CD4-positive, alpha-beta T cell treated with Interleukin-4 for 4 hours (primary cell): ENCODE results near the gene CAMKV.
A peak's percentile ranks its signal among the peaks of the same experiment; 100 is the strongest.
"Not testable (repeated sequence)": the region's sequence is repeated elsewhere in the genome, so short reads cannot be mapped to it uniquely, and the experiment has no call there.

ENCODE experiments used
- DNase-seq: peaks from one replicate; pipeline ENCODE4 v3.0.0-alpha.2; 2020

Gene CAMKV

DNA sequence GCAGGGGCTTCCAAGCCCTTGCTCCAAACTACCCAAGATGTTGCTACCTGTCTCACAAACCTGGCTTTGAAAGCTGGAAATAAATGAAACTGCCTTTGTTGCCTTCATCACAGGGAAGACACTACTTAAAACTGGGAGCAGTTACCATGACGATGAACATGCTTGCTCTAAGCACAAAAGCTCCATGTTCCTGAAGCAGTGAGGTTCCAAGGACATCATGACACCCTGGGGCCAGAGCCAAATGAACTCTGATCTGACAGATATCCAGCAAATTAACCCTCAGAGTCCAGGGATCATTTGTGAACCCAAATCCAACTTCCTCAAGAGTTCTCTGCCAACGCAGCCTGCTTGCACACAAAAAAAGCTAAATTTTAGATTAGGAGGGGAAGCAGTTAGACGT is 24.0 kb downstream of the CAMKV start:
- DNase-seq = no peak

DNA sequence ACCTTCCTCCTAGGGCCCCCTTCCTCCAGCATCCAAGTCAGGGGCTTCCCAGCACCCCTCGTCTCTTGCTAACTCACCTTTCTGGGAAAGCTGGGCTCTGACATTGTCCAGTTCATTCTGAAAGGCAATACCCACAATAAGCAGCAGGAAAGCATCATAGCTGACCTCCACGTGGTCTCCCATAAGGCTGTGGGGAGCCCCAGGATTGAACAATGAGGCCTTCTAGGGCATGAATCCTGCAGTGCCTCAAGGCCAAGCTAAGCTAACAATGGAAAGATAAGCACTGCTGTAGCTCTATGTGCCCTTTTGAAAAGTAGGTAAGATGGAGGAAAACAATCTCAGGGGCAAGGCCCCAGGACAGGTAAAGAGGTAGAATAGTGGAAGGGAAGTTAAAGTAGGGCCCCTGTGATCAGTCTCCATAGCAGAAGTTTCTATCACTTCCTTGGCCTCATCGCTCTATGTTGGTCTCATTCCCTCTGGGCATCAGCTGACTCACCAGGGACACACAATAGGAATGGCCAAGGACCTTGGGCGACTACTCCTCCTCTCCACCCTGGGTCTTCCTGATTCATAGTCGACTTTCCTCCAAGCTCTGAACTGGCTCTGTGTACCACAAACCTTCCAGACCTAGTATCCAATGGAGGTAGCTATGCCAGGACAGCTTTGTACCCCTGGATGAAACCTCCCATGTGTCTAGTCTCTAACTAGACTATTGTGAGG is 25.1 kb downstream of the CAMKV start:
- no peak for DNase-seq

DNA sequence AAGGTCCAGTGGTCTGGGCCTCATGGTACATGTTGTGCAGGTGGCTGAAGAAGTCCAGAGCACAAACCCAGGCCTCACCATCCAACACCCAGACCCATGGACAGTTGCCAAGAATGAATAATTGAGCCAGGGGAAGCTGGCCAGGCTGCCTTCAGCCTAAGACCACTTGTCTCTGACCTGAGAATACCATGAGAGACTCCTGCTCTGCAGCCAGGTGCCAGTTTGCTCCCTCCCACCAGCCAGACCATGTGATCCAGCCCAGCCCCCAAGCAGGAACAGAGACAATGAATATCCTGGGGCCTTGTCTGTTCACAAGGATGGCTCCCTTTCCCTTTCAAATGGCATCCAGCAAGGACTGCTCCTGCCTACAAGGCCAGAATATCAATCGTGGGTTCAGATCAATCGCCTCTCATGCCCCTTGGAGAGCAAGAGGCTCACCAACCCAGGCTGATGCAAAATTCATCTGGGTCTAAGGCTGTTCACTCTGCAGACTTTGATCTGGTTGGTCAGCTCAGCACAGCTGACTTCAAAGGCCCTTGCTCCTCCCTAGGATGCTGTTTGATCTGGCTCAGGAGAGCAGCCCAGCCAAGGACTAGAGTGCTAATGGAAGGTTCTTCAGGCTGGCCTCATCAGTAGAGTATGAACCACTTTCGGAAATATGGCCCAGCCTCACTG is 26.7 kb downstream of the CAMKV start:
- no peak for DNase-seq

DNA sequence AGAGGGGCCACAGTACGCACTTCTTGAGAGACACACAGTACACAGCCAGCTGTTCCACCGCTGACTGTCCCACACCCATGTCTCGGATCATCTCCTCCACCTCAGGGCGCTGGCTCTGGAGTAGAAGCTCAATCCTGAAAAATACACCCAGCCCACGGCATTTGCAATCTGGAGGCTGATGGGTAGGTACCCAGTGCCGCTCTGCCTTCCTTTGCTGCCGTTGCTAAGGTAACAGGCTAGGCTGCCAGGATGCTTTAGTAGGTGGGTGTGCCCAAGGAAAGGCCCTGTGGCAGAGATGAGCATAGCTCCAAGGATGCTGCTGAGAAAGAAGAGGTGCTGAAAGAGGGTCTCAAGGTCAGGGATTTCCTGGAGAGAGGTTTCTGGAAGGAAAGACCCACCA is 27.9 kb downstream of the CAMKV start:
- no peak for DNase-seq

DNA sequence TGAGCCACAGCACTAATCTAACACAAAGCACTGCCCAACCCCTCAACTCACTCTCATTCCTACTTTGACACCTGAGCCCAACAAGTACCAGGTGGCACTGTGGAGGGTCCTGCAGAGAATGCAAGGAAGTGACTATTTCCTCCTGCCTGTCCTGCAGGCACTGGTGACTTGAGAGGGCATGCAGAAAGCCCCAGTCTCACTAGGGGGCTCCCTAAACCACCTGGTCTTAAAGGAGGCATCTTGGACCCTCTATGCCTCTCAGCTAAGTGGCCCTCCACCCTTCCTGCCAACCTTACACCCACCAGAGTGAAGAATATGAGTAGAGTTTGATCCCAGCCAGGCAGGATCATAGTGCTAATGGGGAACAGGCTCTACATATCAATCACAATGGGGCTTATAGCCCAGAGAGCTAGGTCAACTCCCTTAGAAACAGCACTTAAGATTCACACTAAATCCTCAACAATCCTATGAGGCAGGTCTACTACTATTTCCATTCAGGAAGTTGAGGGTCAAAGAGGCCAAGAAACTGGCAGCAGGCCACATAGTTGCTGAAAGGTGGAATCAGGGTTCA is 28.5 kb downstream of the CAMKV start:
- DNase-seq = no peak

DNA sequence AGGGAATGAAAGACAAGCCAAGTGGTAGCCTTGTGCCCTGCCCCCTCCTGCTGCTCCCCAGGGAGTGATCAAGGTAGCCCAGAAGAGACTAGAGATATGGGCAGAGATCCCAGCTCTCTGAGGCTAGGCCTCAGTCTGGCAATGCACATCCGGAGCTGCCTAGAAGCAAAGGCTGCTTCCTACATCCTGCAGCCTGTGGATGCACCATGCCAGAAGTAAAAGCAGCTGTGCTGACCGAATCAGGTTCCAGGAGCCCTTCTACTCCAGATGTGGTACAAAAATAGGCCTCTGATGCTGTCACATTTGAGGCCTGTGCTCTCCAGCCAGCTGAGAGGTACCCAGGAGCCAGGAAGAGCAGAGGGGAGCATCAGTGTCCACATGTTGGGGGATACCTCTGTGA is 29.3 kb downstream of the CAMKV start:
- no peak for DNase-seq

DNA sequence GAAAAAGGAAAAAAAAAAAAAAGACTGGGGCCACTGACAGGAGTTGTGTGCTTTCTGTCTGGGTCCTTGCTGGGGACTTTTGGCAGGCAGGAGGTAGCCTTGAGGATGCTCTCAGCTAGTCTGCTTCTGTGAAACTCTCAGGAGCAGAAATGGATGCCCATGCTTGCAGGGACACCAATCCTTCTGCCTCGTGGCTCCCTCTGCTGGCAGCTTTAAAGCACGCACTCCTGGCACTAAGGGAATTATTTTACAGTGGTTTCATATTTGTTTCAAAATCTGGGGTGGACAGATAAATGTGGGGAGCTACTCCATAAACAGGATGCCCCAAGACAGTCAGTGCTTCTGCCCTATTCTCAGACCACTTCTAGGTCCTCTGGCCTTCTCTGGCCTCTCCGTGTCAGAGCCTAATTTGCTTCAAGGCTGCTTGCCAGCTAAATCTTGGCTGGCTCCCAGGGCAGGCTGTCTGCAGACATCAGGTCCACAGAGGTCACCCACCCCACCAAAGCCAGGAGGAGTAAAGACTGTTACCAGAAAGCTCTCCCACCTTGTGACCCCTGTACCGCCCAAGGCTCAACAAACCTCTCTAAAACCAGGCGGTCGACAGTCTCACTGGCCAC is 30.4 kb downstream of the CAMKV start:
- peak; percentile 83 for DNase-seq

DNA sequence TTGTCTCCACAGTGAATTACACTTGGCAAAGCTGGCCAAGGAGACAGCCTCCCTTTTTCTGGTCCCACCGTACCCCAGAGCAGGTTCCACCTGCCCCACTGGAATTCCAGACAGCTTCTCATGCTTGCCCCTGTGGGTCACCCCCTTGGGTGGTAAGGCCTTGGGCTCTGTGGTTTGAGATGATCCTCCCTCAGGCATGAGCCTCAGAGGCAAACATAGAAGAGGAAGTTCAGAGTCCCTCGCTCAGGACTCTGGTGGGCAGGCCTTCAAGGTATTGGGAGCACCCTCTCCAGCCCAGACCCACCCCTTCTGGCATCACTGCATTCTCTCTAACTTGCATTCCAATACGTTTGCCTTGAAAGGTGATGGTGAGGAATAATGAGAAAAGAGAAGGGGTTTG is 38.4 kb downstream of the CAMKV start:
- DNase-seq = no peak

DNA sequence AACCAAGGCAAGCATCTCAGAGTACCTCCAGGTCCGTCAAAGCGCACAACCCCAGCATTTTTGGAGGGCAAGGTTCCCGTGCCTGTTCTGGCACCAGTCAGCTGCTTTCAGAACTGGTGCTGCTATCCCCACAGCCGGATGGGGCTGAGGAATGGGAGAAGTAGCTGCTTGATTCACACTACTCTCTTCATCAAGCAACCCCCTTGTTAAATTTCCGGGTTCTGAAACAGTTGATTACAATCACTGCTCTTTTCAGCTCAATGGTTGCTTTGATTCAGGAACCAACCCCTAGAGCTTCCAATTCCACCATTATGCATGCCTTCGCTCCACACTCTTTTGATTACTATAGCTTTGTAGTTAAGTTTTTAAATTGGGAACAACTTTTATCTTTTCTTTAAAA is 43.7 kb downstream of the CAMKV start:
- DNase-seq = no peak

DNA sequence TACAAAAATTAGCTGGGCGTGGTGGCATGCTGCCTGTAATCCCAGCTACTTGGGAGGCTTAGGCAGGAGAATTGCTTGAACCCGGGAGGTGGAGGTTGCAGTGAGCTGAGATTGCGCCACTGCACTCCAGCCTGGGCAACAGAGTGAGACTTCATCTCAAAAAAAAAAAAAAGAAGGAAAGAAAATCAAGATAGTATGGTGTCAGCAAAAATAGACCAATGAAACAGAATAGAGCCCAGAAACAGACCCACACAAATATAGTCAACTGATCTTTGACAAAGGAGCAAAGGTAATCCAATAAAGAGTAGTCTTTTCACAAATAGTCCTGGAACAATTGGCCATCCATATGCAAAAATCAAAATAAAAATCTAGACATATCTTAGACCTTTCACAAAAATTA is 46.6 kb downstream of the CAMKV start:
- DNase-seq = not testable (repeated sequence)

DNA sequence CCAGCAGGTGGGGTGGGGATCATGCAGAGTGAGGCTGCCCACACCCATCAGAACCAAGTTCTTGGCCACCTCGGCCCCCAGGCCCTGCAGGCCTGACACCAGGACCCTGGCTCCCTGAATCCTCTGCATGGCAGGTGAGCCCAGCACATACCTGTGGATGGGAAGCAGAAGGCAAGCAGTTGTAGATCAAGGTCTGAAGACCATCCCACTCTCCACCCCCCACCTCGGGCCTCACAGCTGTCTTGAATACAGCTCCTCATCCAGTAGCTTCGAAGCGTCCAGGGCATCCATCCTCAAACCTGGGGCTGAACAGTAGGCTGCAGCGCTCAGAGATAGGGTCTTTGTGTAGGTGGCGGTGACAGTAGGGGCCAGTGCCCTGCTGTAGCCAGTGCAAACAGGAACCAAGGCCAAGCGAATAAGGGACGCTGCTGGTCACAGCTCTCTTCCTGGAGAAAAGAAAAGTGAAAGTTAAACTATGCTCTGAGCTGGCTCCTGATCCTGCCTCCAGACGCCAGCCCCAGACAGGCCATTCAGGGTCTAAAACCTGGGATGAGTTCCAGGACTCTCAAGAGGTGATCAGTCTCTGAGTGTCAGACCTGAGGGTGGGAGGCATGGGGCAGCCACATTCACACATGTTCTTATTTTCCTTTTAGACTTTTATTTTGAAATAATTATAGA is 56.1 kb downstream of the CAMKV start, which contains the start of gene UBA7:
TSS of gene UBA7 (minus strand) at position 457 of the 678 bp plus-strand sequence. CDS start at position 291, 166 bp downstream.
- DNase-seq = peak; percentile 49

DNA sequence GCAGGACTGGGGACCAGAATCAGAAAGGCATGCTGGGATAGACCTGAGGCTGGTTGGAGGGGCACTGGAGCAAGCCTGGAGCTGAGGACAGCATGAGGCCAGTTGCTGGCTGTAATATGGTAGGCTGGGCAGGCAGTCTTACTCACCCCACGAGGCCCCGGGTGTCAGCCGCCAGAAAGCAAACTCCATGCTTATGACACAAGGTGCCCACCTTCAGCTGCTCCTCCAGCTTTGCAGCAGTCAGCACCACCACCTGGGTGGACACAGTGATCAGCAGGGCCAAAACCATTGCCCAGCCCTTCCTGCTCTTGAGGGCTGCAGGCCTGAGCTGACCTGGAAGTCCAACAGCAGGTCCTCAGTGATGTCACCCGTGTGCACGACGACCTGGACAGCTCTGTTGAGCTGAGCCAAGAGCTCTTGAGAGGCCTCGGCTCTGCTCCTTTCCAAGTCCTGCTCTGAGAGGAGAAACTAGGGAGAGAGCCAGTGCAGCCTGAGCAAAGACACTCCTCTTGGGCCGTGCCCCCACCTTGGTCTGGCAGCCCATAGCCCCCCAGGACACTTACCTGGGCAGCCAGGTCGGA is 56.7 kb downstream of the CAMKV start:
- DNase-seq = no peak
